HCT116 (cell line): Measurements from ENCODE around the gene EXOC4. TPM values are rescaled to one million over a fixed set of nuclear protein-coding genes. Genes with fewer than 3 reads are reported as not detected.

Source experiments
- ATAC-seq: fragments of 200-7000 bp; cut with Tn5 transposase; 2 replicates; pipeline ENCODE4 v1.9.1; 2020; ENCODE audit warnings: mild to moderate bottlenecking, moderate library complexity
- BruUV-seq: library from RNA; stranded (reverse); fragments of 400-500 nt; replicated peaks from 2 replicates; lab custom pipeline; 2021; lab: Mats Ljungman, UMichigan
- CTCF ChIA-PET: fragments of 300-600 bp; sonication (Branson Sonifier 250); formaldehyde crosslinking; loops from one replicate; lab custom pipeline; 2021; ENCODE audit warnings: antibody characterized with exemption; lab: Charles Lee
- POLR2A ChIA-PET: fragments of 300-600, 350-600 bp; sonication (Branson Sonifier 250); formaldehyde crosslinking; loops from one replicate; lab custom pipeline; 2021; ENCODE audit warnings: antibody characterized with exemption; lab: Charles Lee
- RAD21 ChIA-PET, 2 experiments: fragments of 300-600 bp; sonication (Branson Sonifier 250); formaldehyde crosslinking; loops; one replicate each; lab custom pipeline; 2023; ENCODE audit warnings: low total read pairs in 2 of 2; ENCODE audit not compliant: uncharacterized antibody in 2 of 2, unreplicated experiment in 2 of 2, low non-redundant PET in 1 of 2; lab: Charles Lee
- DNase-seq: peaks from one replicate; pipeline ENCODE4 v3.0.0-alpha.2; 2010; ENCODE audit warnings: low read depth, low spot score
- H2AFZ ChIP-seq: fragments of 200-600 bp; shearing (Covaris generic), sonication (generic); 2 replicates; pipeline ENCODE4 v1.6.1; 2017; ENCODE audit warnings: low read depth, mixed run types, mixed read lengths, antibody characterized with exemption, low read length; ENCODE audit not compliant: poor library complexity, severe bottlenecking
- H3K27ac ChIP-seq: 2 replicates; pipeline ENCODE4 v1.5.1; 2012; ENCODE audit warnings: low read depth, low read length
- H3K27me3 ChIP-seq: fragments of 200-600 bp; sonication (generic); 2 replicates; pipeline ENCODE4 v1.6.1; 2016; ENCODE audit warnings: mixed run types, low read length, mixed read lengths; ENCODE audit not compliant: insufficient read depth
- H3K36me3 ChIP-seq, 2 experiments: fragments of 200-500 bp in 1 of 2; fragments of 200-600 bp in 1 of 2; sonication (Bioruptor generic) in 1 of 2; sonication (generic) in 1 of 2; 2 replicates each; pipeline versions ENCODE4 v1.5.1 to v1.6.1; 2014 to 2016; ENCODE audit warnings: low read length in 2 of 2, inconsistent platforms in 1 of 2, mixed read lengths in 1 of 2, mixed run types in 1 of 2; ENCODE audit not compliant: insufficient read depth in 2 of 2, control insufficient read depth in 1 of 2
- H3K4me1 ChIP-seq, 2 experiments: fragments of 200-600 bp in 1 of 2; sonication (generic) in 1 of 2; 2 replicates each; pipeline versions ENCODE4 v1.5.1 to v1.6.1; 2012 to 2017; ENCODE audit warnings: low read length in 2 of 2, inconsistent platforms in 1 of 2, mild to moderate bottlenecking in 1 of 2, mixed read lengths in 1 of 2, mixed run types in 1 of 2, moderate library complexity in 1 of 2; ENCODE audit not compliant: insufficient read depth in 2 of 2, control insufficient read depth in 1 of 2
- H3K4me2 ChIP-seq: fragments of 200-600 bp; sonication (generic); 2 replicates; pipeline ENCODE4 v1.6.1; 2017; ENCODE audit warnings: mixed run types, low read length, mixed read lengths
- H3K4me3 ChIP-seq, 2 experiments: fragments of 200-600 bp in 1 of 2; sonication (generic) in 1 of 2; replicated peaks in 1 of 2; 2 replicates each; pipeline ENCODE4 v1.5.1; 2011 to 2016; ENCODE audit warnings: low read length in 2 of 2, control low read depth in 1 of 2, low read depth in 1 of 2, mild to moderate bottlenecking in 1 of 2, mixed read lengths in 1 of 2, mixed run types in 1 of 2
- H3K79me2 ChIP-seq: fragments of 200-600 bp; sonication (generic); 2 replicates; pipeline ENCODE4 v1.6.1; 2017; ENCODE audit warnings: mild to moderate bottlenecking, mixed run types, low read length, moderate library complexity, mixed read lengths; ENCODE audit not compliant: insufficient read depth
- H3K9ac ChIP-seq: fragments of 200-600 bp; sonication (generic); 2 replicates; pipeline ENCODE4 v1.6.1; 2016; ENCODE audit warnings: low read length, mixed read lengths
- H3K9me2 ChIP-seq: fragments of 200-600 bp; sonication (generic), shearing (Covaris generic); 2 replicates; pipeline ENCODE4 v1.6.1; 2017; ENCODE audit warnings: mixed run types, mild to moderate bottlenecking, moderate library complexity; ENCODE audit not compliant: insufficient read depth
- H3K9me3 ChIP-seq, 2 experiments: fragments of 200-500 bp in 1 of 2; fragments of 200-600 bp in 1 of 2; sonication (Bioruptor generic) in 1 of 2; sonication (generic) in 1 of 2; 2 replicates each; pipeline ENCODE4 v1.6.1; 2014 to 2017; ENCODE audit warnings: low read length in 2 of 2, mixed read lengths in 2 of 2, inconsistent platforms in 1 of 2, low read depth in 1 of 2, mild to moderate bottlenecking in 1 of 2, mixed run types in 1 of 2, moderate library complexity in 1 of 2; ENCODE audit not compliant: control insufficient read depth in 1 of 2, insufficient read depth in 1 of 2
- H4K20me1 ChIP-seq: fragments of 200-600 bp; sonication (generic), shearing (Covaris generic); 2 replicates; pipeline ENCODE4 v1.6.1; 2017; ENCODE audit warnings: mixed run types, mild to moderate bottlenecking, moderate library complexity; ENCODE audit not compliant: insufficient read depth
- ATF3 ChIP-seq: IDR thresholded peaks from 2 replicates; pipeline ENCODE4 v1.6.1; 2012
- CTCF ChIP-seq, 3 experiments: fragments of 200-600 bp in 1 of 3; sonication (generic) in 1 of 3; IDR thresholded peaks in 2 of 3; conservative IDR thresholded peaks in 1 of 3; 2 replicates each; pipeline ENCODE4 v1.5.1; 2012 to 2017; ENCODE audit warnings: low read depth in 2 of 3, low read length in 2 of 3, antibody characterized with exemption in 1 of 3, borderline replicate concordance in 1 of 3, control low read depth in 1 of 3, mild to moderate bottlenecking in 1 of 3, mixed read lengths in 1 of 3, mixed run types in 1 of 3, moderate library complexity in 1 of 3; ENCODE audit not compliant: insufficient read depth in 1 of 3
- EGR1 ChIP-seq: IDR thresholded peaks from 2 replicates; pipeline ENCODE4 v1.6.1; 2012; ENCODE audit warnings: low read depth
- ELF1 ChIP-seq: IDR thresholded peaks from 2 replicates; pipeline ENCODE4 v1.6.1; 2012; ENCODE audit warnings: low read depth, borderline replicate concordance
- FOSL1 ChIP-seq: IDR thresholded peaks from 2 replicates; pipeline ENCODE4 v1.6.1; 2012; ENCODE audit warnings: low read depth
- MAX ChIP-seq: IDR thresholded peaks from 2 replicates; pipeline ENCODE4 v1.6.1; 2012
- POLR2A ChIP-seq: IDR thresholded peaks from 2 replicates; pipeline ENCODE4 v1.7.0; 2011; ENCODE audit warnings: borderline replicate concordance; ENCODE audit not compliant: insufficient read depth, insufficient read length; ENCODE audit errors: extremely low read depth
- POLR2AphosphoS5 ChIP-seq: IDR thresholded peaks from 2 replicates; pipeline ENCODE4 v1.6.1; 2011; ENCODE audit warnings: mild to moderate bottlenecking, low read depth, low read length, moderate library complexity
- RAD21 ChIP-seq: IDR thresholded peaks from 2 replicates; pipeline ENCODE4 v1.6.1; 2012; ENCODE audit warnings: low read depth, mild to moderate bottlenecking
- REST ChIP-seq: IDR thresholded peaks from 2 replicates; pipeline ENCODE4 v1.6.1; 2012; ENCODE audit warnings: low read depth
- SRF ChIP-seq: IDR thresholded peaks from 2 replicates; pipeline ENCODE4 v1.6.1; 2012; ENCODE audit warnings: low read depth
- TCF7L2 ChIP-seq: IDR thresholded peaks from 2 replicates; pipeline ENCODE4 v1.7.0; 2011; ENCODE audit warnings: borderline replicate concordance, inconsistent platforms; ENCODE audit not compliant: insufficient read depth, insufficient read length; ENCODE audit errors: extremely low read depth
- ZBTB33 ChIP-seq: IDR thresholded peaks from 2 replicates; pipeline ENCODE4 v1.6.1; 2011; ENCODE audit warnings: mild to moderate bottlenecking, low read length, moderate library complexity; ENCODE audit not compliant: insufficient replicate concordance; ENCODE audit errors: extremely low read depth
- ZFX ChIP-seq: fragments of 450-650 bp; IDR thresholded peaks from 2 replicates; pipeline ENCODE4 v1.6.1; 2017
- intact Hi-C: fragments of 100-400 bp; cut with micrococcal nuclease; formaldehyde crosslinking; loops from 2 replicates; pipeline ENCODE4 v1.10.0; 2022
- total RNA-seq: library from RNA; stranded (reverse); gene quantifications from one replicate; pipeline ENCODE4 v1.2.1, GENCODE V29; 2021; ENCODE audit not compliant: unreplicated experiment

EXOC4 gene
- total RNA-seq, 1 experiment from 2014 or later, result 40.3 TPM

GRCh38 chr7:133572087-133572486, 319.2 kb downstream of the EXOC4 start:
- Histone ChIP-seq H3K79me2 (no peaks in the 10 kb centered on the region), H3K9me3 (no peaks in the 10 kb centered on the region), H3K36me3 (no peaks in the 10 kb centered on the region), H3K4me1 (no peaks in the 10 kb centered on the region), H2AFZ (no peak overlapping the region), H3K9ac (no peak overlapping the region), H3K4me3 (no peak overlapping the region), H3K4me2 (no peak overlapping the region), H3K27me3 (no peaks in the 10 kb centered on the region), H4K20me1 (no peaks in the 10 kb centered on the region), H3K27ac (no peak overlapping the region), H3K9me2 (no peaks in the 10 kb centered on the region)
- no TSS peak for BruUV-seq
- RAD21 ChIA-PET, result no interaction called here
- intact Hi-C loops, result no loop called here
- POLR2A ChIA-PET, result no interaction called here
- ATAC-seq (no peak), DNase-seq (no peak)
- CTCF ChIA-PET, result no interaction called here
- no peak for TF ChIP-seq FOSL1
- no peak for TF ChIP-seq POLR2AphosphoS5
- TF ChIP-seq ELF1, result no peak
- no peak for TF ChIP-seq ZFX
- TF ChIP-seq RAD21, result no peak
- no peak for TF ChIP-seq TCF7L2
- no peak for TF ChIP-seq ATF3
- TF ChIP-seq EGR1, result no peak
- no peak for TF ChIP-seq SRF
- TF ChIP-seq CTCF (IDR thresholded peaks at IDR 0.05 in 2 of 3, conservative IDR thresholded peaks at IDR 0.05 in 1 of 3; ENCODE audit: borderline replicate concordance in 1 of 3, insufficient read depth in 1 of 3, low read depth in 2 of 3, low read length in 2 of 3), result no peak
- TF ChIP-seq REST, result no peak
- TF ChIP-seq ZBTB33, result no peak
- no peak for TF ChIP-seq POLR2A
- no peak for TF ChIP-seq MAX
